SU-DHL-6 (cell line): Measurements from ENCODE around the gene ERBB4.

Experiments
- CTCF ChIP-seq: fragments of 200-600 bp; sonication (generic); IDR thresholded peaks from one replicate; pipeline ENCODE4 v1.5.1; 2017; ENCODE audit warnings: antibody characterized with exemption, mild to moderate bottlenecking, low read length, moderate library complexity; ENCODE audit not compliant: insufficient read depth, poor library complexity, severe bottlenecking
- EZH2phosphoT487 ChIP-seq: fragments of 200-600 bp; sonication (generic), shearing (Covaris generic); conservative IDR thresholded peaks from 2 replicates; pipeline ENCODE4 v1.6.1; 2018; ENCODE audit warnings: mild to moderate bottlenecking, antibody characterized with exemption, low read length, moderate library complexity, mixed read lengths

GRCh38 chr2:211371465-211371864 is 1167.1 kb downstream of the ERBB4 start:
- TF ChIP-seq CTCF = no peak
- no peak for TF ChIP-seq EZH2phosphoT487
